ENCODE results near the gene CLDND2.

The CLDND2 gene

GRCh38 chr19:51380379-51380778, 11.6 kb upstream of the CLDND2 start:
- DNase-seq, result no peak

- DNase-seq, result no peak
Observed at GRCh38 chr19:51377422-51377821, 8.6 kb upstream of the CLDND2 start.

GRCh38 chr19:51375504-51376221, 6.9 kb upstream of the CLDND2 start:
- no peak for DNase-seq

GRCh38 chr19:51372649-51373504, 4.1 kb upstream of the CLDND2 start, which contains the start of gene NKG7:
NKG7 (minus strand) TSS chr19:51372654; CDS start chr19:51372535, 119 bp downstream.
- DNase-seq, result no peak

- DNase-seq, result no peak
Observed at GRCh38 chr19:51372021-51372648, 3.3 kb upstream of the CLDND2 start.

- no peak for DNase-seq
Observed at GRCh38 chr19:51371186-51371690, 2.4 kb upstream of the CLDND2 start.

- no peak for DNase-seq
Observed at GRCh38 chr19:51370230-51370629, 1.4 kb upstream of the CLDND2 start.

GRCh38 chr19:51367565-51368365, 1.0 kb downstream of the CLDND2 start:
- no peak for DNase-seq

GRCh38 chr19:51367255-51367564, 1.6 kb downstream of the CLDND2 start:
- DNase-seq, result no peak

GRCh38 chr19:51366389-51367254, 2.2 kb downstream of the CLDND2 start:
- peak; percentile 20 to 30 for DNase-seq

GRCh38 chr19:51365965-51366388, 2.8 kb downstream of the CLDND2 start, which contains the start of gene ETFB:
ETFB (minus strand) TSS chr19:51366388; CDS start chr19:51366326, 62 bp downstream.
- DNase-seq, result no peak

GRCh38 chr19:51365211-51365964, 3.4 kb downstream of the CLDND2 start:
- no peak for DNase-seq

GRCh38 chr19:51364200-51365106, 4.3 kb downstream of the CLDND2 start:
- DNase-seq, result no peak

GRCh38 chr19:51361239-51361638, 7.6 kb downstream of the CLDND2 start:
- DNase-seq, result no peak

GRCh38 chr19:51359294-51359693, 9.5 kb downstream of the CLDND2 start:
- DNase-seq, result no peak

- no peak for DNase-seq
Observed at GRCh38 chr19:51357952-51358351, 10.9 kb downstream of the CLDND2 start.

- DNase-seq, result no peak
Observed at GRCh38 chr19:51356159-51356801, 12.5 kb downstream of the CLDND2 start.

GRCh38 chr19:51354742-51355148, 14.1 kb downstream of the CLDND2 start:
- no peak for DNase-seq

- no peak for DNase-seq
Observed at GRCh38 chr19:51354103-51354741, 14.6 kb downstream of the CLDND2 start.

All from NCI-H2081 (cell line).